ENCODE measurements around the gene SDK1. TPM values are rescaled to one million over a fixed set of nuclear protein-coding genes. Genes with fewer than 3 reads are reported as not detected.
"Not testable (repeated sequence)": the region's sequence is repeated elsewhere in the genome, so short reads cannot be mapped to it uniquely, and the experiment has no call there.

Gene SDK1
- total RNA-seq, 4 donors from 2014 or later = 3.7 to 80.9 (median 13.1) TPM

DNA sequence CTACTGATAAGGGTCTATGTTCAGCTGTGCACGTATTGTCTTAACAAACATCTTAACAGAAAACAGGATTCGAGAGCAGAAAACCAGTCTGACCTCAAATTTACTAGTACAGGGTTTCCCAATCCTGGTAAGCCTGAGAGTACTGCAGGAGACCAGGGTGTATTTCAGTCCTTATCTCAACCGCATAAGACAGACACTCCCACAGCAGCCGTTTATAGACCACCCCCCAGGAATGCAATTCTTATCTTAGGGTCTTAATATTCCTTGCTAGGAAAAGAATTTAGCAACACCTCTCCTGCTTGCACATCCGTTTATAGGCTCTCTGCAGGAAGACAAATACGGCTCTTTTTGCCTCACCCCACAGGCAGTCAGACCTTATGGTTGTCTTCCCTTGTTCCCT is 277.3 kb downstream of the SDK1 start:
- Histone ChIP-seq H3K27ac (no peak overlapping the region), H3K36me3 (no peaks in the 10 kb centered on the region), H3K4me1 (no peaks in the 10 kb centered on the region), H3K4me3 (no peak overlapping the region), H3K27me3 (no peaks in the 10 kb centered on the region), H3K9me3 (peaks cover 0 to 3% (median 0%) of the 10 kb centered on the region in 4 donors)
- no peak for DNase-seq
- TF ChIP-seq CTCF (IDR thresholded peaks at IDR 0.05) (no peak), POLR2A (IDR thresholded peaks at IDR 0.05) (no peak)

- DNase-seq = no peak
- Histone ChIP-seq H3K36me3 (no peaks in the 10 kb centered on the region), H3K4me1 (no peaks in the 10 kb centered on the region), H3K9me3 (peaks cover 0 to 3% (median 0%) of the 10 kb centered on the region in 4 donors), H3K27me3 (no peaks in the 10 kb centered on the region), H3K27ac (no peak overlapping the region), H3K4me3 (no peak overlapping the region)
- TF ChIP-seq POLR2A (IDR thresholded peaks at IDR 0.05) = no peak
- TF ChIP-seq CTCF (IDR thresholded peaks at IDR 0.05) = no peak
Observed at GRCh38 chr7:3579638-3580219, 278.7 kb downstream of the SDK1 start.

DNA sequence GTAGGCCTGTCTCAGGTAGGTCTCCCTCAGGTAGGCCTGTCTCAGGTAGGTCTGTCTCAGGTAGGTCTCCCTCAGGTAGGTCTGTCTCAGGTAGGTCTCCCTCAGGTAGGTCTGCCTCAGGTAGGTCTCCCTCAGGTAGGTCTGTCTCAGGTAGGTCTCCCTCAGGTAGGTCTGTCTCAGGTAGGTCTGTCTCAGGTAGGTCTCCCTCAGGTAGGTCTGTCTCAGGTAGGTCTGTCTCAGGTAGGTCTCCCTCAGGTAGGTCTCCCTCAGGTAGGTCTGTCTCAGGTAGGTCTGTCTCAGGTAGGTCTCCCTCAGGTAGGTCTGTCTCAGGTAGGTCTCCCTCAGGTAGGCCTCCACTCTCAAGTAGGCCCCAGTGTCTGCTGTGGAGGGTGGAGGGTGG is 281.1 kb downstream of the SDK1 start:
- H3K9me3 ChIP-seq, H3K27ac ChIP-seq, H3K27me3 ChIP-seq, DNase-seq, H3K4me3 ChIP-seq, H3K4me1 ChIP-seq, H3K36me3 ChIP-seq: not testable (repeated sequence)

DNA sequence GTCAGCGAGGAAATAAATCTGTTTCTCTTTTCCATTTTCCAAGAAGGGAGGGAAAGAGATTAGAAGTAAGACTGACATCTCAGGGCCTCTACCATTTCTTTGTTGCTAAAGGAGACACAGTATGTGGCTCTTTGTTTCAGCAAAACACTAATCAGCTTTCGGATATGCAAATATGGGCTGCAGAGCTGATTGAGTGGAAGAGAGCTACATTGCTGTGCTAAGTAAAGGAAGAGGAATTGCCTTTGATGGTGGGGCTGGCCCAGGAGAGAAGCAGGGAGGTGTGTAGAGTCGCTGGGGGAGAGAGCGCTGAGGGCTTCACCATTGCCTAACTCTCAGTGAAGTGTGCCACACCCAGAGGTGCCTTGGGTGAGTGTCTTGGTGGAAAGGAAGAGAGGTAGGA is 284.8 kb downstream of the SDK1 start:
- no peak overlapping the region for H3K27ac ChIP-seq
- TF ChIP-seq CTCF (IDR thresholded peaks at IDR 0.05) (no peak), POLR2A (IDR thresholded peaks at IDR 0.05) (no peak)
- H3K4me1 ChIP-seq = no peaks in the 10 kb centered on the region
- H3K27me3 ChIP-seq = no peaks in the 10 kb centered on the region
- no peak overlapping the region for H3K4me3 ChIP-seq
- no peaks in the 10 kb centered on the region for H3K9me3 ChIP-seq
- H3K36me3 ChIP-seq = no peaks in the 10 kb centered on the region
- DNase-seq = no peak

DNA sequence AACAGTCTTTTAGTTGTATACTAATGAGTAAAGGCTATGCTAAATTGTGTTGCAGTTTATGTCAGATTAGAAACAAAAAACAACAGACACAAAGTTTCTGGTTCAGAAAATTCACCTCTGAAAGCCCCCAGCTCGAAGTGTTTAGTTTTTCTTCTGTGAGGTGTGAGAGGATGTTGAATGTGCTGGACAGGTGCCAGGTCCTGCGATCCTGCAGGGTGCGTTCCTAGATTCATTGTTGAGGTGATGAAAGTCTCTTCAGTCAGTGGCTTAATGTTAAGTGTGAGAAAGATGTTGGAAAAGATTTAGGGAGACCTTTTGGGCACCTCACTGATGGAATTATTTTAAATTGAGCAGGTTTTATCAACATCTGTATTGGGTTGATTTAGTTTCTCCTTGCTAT is 287.3 kb downstream of the SDK1 start:
- DNase-seq = no peak
- no peak overlapping the region for H3K4me3 ChIP-seq

DNA sequence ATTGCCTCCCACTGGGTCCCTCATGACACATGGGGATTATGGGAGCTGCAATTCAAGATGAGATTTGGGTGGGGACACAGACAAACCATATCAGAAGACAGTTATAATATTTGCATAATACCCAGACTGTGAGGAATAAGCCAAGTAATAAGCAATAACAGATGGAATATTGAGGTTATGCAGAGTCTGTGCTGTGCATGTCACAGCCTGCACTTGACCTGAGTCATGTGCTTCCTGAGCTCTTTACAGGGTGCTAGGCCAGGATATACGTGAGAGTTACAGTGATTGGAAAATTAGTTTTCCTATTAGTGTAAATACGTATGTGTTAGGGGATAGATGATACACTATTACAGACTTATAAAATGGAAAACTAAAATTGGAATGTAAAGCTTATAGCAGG is 288.7 kb downstream of the SDK1 start:
- H3K27ac ChIP-seq = no peak overlapping the region

More for the DNA sequence above, 287.3 kb downstream of the SDK1 start:
- Histone ChIP-seq H3K36me3 (no peaks in the 10 kb centered on the region), H3K27me3 (no peaks in the 10 kb centered on the region), H3K9me3 (no peaks in the 10 kb centered on the region), H3K27ac (no peak overlapping the region), H3K4me1 (no peaks in the 10 kb centered on the region)
- TF ChIP-seq CTCF (IDR thresholded peaks at IDR 0.05) (no peak), POLR2A (IDR thresholded peaks at IDR 0.05) (no peak)

More for the DNA sequence above, 288.7 kb downstream of the SDK1 start:
- no peak overlapping the region for H3K4me3 ChIP-seq
- H3K4me1 ChIP-seq = no peaks in the 10 kb centered on the region
- TF ChIP-seq CTCF (IDR thresholded peaks at IDR 0.05) (no peak), POLR2A (IDR thresholded peaks at IDR 0.05) (no peak)
- no peak for DNase-seq
- no peaks in the 10 kb centered on the region for H3K9me3 ChIP-seq
- no peaks in the 10 kb centered on the region for H3K36me3 ChIP-seq
- H3K27me3 ChIP-seq = no peaks in the 10 kb centered on the region
